ENCODE results near the gene MAD2L1BP.

Gene MAD2L1BP

DNA sequence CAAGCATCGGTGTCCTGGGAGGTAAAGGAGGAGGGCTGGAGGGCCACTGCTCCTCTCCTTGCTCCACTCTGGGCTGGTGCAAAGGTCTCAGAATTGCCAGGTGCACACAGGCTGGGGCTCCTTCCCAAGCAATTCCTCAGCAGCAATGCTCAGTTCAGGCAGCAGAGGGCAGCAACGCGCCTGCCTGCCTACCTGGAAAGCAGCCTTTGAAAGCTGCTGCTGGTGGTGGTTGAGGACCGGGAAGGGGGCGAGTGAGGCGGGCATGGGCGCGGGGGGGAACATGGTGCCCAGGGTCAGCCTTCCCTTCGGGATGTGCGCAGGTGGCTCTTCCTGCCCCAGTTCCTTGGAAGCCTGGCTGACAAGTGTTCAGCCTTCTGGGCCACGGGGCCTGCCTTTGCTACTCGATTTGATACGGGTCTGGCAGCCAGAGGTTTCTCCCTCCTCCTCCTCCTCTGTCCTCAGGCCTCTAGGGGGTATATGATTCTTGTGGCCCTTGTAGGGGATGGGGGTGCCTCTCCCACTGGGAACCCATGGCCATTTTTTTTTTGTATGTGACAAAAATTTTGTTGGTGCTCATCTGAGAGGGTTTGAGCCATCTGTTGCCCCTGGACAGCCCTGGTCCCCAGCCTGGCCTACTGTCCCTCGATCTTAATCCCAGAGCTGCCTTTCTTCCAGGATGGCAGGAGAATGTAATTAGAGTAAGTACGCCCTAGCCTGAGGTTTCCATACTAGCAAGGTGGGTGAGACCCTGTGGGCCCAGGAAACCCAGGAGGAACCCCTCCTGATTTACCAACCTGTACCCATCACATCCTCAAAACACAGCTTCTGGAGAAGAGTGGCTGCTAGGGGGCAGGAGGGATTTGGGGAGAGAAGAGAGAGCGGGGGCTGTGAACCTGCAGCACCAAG is 31.9 kb downstream of the MAD2L1BP start:
- peak; percentile 50 to 74 (median 69) for DNase-seq

- DNase-seq = peak in 3 of 5 donors; percentile 12 to 52 (median 12)
Observed at GRCh38 chr6:43668151-43669028, 32.8 kb downstream of the MAD2L1BP start.

GRCh38 chr6:43669050-43669921 is 33.6 kb downstream of the MAD2L1BP start:
- DNase-seq = no peak

DNA sequence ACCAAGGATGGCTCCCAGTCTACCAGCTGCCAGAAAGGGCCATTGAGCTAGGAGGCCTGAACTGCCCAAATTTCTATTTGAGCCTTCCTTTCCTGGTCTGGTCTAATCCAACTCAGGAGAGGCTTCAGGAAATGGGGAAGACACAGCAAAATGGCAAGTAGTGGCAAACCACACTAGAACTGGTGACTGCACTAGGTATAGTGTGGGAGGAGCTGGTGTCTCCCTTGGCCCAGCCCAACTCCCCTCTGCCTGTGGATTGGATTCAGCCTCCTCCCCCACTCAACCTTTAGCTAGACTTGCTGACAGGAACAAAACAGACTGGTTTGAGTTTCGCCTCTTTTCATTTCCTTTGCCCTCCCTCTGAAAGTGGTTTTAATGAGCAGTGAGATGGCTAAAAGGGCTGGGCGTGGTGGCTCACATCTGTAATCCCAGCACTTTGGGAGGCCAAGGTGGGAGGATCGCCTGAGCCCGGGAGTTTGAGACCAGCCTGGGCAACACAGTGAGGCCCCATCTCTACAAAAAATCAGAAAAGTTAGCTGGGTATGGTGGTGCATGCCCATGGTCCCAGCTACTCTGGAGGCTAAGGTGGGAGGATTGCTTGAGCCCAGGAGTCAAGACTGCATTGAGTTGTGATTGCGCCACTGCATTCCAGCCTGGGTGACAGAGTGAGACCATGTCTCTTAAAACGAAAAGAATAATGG is 34.4 kb downstream of the MAD2L1BP start:
- DNase-seq = peak in 1 of 5 donors; percentile 49

DNA sequence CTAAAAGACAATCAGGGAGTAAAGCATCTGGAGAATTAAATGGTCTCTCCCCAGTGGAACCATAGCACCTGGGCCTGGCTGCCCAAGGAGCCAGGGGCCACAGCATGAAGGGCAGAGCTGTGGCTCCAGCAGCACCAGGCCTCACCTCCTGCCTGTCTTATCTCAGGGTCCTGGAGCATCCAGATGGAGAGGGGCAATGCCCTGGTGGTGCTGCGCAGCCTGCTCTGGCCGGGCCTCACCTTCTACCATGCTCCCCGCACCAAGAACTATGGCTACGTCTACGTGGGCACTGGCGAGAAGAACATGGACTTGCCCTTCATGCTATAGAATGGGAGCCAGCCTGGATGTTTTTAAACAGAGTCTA is 35.0 kb downstream of the MAD2L1BP start:
- no peak for DNase-seq

- no peak for DNase-seq
Observed at GRCh38 chr6:43671011-43671800, 35.6 kb downstream of the MAD2L1BP start.

DNA sequence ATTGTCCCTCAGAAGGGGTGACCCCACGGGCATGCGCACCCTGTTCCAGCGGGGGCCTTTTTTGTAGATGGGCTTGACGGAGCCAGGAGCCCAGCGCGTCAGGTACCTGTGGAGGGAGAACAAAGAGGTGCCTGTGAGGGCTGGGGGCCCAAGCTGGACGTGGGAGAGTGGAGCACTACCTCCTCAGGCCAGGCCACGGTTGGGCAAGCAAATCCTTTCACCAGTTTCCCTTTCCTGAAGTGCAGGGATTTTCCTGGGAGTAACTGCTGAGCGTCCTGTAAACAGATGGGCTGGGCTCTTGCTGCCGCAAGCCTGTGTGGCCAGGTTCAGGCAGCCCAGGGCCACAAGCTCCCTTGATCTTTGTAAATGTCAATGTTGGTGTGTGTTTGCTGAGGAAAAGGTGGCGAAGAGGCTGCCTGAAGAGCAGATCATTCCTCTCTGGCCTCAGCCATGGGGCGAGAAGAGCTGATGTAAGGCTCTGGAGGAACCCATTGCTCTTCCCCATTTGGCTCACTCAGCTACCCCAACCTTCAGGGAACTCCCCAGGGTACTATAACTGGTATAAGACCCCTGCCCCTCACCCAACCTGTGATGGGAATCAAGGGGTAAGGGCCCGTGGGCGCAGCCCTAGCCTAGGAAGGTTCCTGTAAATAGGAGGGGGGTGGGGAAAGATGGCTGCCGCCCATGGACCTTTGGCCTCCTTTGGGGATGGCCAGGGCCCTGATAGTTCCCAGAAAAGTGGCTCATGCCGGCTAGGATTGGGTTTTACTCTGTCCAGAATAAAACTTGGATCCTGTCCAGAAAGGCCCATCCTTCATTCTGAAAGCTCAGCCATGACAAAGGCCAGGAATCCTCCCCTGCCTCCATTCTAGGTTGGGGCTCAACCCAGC is 36.4 kb downstream of the MAD2L1BP start:
- no peak for DNase-seq

- no peak for DNase-seq
Observed at GRCh38 chr6:43673444-43674084, 37.9 kb downstream of the MAD2L1BP start.

- DNase-seq = no peak
Observed at GRCh38 chr6:43674291-43674690, 38.7 kb downstream of the MAD2L1BP start.

GRCh38 chr6:43674921-43675320 is 39.3 kb downstream of the MAD2L1BP start:
- no peak for DNase-seq

GRCh38 chr6:43676962-43677606 is 41.4 kb downstream of the MAD2L1BP start:
- no peak for DNase-seq

DNA sequence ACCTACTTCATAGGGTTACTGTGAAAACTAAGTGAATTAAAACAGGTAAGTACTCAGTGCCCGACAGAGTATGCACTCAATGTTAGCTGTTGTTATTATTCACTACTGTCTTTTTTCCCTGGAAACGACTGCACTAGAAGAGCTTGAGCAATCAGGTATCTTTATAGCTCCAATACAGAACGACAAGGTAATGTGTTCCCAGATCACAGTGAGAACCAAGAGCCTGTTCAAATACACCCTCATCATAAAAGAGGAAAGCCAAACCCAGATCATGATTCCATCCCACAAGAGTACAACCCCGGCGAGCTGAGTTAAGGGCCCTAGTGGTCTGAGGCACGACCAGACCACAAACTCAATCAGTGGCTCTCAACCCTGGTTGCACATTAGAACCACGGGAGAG is 42.1 kb downstream of the MAD2L1BP start:
- no peak for DNase-seq

DNA sequence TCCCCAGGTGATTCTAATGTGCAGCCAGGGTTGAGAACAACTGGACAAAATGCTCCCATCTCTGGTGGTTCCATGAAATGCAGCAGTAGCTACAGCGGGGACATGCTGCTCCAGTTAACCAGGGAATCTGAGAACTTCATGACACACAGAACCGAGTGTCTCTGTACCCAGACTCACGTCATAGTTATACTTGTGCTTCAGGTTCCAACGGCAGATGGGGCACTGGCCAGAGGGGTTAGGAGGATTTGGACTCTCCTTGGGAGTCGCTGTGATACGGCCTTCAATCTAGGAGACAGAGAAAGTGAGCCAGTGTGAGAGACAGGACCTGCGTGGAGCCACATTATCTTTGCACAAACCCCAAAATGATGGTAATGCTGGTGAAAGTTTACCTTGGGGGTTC is 42.7 kb downstream of the MAD2L1BP start:
- DNase-seq = no peak

DNA sequence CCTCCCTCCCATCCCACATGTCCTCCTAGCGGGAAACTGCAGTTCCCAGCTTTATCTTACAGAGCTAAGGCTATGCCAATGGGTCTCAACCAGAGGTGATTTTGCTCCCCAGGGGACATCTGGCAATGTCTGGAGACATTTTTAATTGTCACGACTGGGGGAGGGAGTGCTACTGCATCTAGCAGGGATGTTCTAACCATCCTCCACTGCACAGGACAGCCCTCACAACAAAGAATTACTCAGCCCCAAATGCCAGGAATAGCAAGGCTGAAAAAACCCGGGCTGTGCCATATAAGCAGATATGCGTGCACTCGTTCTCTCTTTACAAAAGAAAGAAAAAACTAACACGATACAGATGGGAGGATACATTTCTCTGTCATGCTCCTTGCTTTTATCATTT is 43.4 kb downstream of the MAD2L1BP start:
- DNase-seq = no peak

DNA sequence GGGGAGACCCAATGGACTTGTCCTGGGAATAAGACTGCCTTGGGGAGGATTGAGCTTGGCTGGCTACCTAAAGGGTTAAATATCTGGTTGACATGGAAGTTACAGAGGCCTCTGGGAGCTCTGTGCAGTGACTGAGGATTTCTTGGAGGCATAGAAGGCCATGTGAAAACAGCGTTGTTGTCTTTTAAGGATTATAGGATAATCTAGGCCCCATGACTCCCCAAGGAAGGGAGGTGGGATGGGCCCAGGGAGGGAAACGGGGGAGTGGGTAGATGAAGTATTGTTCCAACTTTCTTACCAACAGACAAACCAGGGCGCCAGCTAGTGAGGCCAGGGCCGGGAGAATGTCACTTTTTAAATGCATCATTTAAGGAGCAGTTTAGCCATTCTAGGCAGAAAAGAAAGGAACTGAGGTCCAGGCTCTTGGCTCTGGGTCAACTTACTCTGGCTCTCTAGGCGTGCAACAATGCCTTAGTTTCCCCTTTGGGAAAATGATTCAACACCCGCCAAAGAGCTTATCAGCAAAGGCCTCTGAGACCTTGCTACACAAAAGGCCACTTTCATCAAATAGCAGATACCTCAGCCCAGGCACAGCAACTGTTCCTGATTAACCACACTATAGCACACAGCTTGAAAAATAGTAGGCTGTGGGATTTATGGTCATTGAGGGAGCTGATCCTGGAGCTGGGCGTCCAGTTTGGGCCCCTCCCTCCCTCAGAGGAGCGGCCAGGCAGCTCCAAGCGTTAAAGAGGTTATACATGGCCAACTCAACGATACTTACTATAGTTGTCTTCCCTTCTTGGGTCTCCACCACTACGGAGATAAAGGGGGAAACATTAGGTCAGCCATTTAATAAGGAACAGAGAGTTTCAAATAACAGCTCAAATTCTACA is 44.9 kb downstream of the MAD2L1BP start:
- DNase-seq = no peak

GRCh38 chr6:43681303-43681702 is 45.7 kb downstream of the MAD2L1BP start:
- no peak for DNase-seq

GRCh38 chr6:43682724-43683429 is 47.2 kb downstream of the MAD2L1BP start:
- no peak for DNase-seq

Data from T-helper 1 cell (primary cell).